CD4-positive, alpha-beta T cell treated with Interleukin-17A for 4 hours (primary cell): ENCODE results near the gene ZNF385C.
"Not testable (repeated sequence)": the region's sequence is repeated elsewhere in the genome, so short reads cannot be mapped to it uniquely, and the experiment has no call there.

ENCODE experiments used
- DNase-seq: peaks from one replicate; pipeline ENCODE4 v3.0.0-alpha.2; 2020; ENCODE audit warnings: mixed read lengths

Gene ZNF385C

DNA sequence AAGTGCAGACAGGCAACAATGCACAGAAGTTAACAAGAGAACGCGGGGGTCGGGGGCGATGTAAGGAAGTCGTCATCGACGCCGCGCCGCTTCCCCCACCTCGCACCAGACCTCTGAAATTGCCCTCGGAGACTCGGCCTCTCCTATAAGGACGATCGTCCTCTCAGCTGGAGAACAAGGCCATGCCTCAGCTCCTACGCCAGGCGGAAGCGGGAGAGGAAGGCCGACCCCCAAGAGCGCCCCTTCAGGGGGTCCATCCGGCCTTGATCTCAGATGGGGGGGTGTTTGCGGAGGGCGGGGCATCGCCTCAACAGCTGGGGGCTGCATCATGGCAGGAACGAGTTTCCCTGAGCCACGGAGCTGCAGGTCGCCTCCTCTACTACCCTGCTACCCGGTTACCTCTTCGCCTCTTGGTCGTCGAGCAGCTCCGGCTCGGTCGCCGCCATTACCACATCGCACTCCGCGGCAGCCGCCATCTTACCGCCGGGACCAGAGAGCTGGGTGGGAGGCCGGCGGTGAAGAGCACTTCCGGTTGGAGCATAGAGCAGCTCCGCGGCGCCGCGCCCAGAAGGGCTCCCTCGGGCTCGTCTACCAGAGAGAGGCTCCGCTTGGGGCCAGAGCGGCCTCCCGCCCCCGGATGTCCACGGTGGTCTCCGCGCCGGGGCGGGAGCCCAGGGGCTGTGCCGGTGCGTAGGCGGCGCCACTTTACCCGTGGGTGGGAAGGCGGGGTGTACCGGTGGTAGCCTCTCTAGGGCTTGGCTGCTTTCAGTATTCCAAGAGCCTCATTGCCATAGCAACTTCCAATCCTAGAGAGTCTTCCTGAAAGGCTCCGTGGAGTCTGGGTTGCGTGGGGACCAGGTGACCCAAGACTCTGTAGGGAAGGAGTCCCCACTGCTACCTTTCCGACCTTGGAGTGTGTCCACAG is 81.1 kb downstream of the ZNF385C start, which contains the start of gene DNAJC7:
Gene DNAJC7 (minus strand): TSS at position 499 of the 925 bp plus-strand sequence. CDS start 23 bp downstream, at position 476.
- DNase-seq: peak; percentile 89

DNA sequence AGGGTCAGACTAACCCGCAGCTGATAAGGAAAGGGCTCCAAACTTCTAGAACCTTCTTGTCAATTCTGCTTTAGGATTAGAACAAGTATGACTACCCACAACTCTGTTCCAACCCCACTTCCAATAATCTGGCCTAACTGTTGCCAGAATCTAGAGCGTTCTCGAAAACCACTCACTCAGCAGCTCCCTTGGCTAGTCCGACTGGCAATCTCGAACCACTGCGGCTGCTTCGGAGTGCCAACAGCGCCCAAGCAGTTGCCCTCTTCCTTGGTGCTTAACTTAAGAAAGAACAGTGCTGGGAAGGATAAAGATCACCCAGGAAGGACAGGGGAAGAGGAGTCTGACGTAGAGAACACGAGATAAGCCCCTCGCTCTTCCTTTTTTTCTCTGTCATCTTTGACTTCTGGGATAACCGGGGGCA is 81.9 kb downstream of the ZNF385C start:
- DNase-seq: peak; percentile 16

DNA sequence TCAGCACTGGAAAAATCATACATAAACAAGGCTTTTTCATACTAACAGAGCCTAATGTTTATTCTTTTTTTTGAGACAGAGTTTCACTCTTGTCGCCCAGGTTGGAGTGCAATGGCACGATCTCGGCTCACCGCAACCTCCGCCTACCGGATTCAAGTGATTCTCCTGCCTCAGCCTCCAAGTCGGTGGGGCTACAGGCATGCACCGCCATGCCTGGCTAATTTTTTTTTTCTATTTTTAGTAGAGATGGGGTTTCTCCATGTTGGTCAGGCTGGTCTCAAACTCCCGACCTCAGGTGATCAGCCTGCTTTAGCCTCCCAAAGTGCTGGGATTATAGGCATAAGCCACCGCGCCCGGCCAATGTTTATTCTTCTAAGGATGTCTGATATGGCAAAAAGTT is 84.5 kb downstream of the ZNF385C start:
- DNase-seq: not testable (repeated sequence)

DNA sequence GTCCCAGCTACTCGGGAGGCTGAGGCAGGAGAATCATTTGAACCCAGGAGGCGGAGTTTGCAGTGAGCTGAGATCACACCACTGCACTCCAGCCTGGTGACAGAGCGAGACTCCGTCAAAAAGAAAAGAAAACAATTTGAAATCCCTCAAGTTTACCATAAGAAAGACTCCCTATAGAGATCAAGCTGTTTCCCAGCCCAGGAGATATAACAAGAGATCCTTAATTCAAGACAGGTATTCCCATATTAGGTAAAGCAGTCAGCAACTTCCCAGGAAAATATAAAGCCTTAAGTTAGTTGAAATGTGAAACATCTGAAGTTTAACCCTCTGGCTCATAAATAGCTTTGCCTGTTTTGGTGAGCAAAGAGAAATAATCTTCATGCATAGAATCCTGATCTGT is 85.9 kb downstream of the ZNF385C start:
- not testable (repeated sequence) for DNase-seq

DNA sequence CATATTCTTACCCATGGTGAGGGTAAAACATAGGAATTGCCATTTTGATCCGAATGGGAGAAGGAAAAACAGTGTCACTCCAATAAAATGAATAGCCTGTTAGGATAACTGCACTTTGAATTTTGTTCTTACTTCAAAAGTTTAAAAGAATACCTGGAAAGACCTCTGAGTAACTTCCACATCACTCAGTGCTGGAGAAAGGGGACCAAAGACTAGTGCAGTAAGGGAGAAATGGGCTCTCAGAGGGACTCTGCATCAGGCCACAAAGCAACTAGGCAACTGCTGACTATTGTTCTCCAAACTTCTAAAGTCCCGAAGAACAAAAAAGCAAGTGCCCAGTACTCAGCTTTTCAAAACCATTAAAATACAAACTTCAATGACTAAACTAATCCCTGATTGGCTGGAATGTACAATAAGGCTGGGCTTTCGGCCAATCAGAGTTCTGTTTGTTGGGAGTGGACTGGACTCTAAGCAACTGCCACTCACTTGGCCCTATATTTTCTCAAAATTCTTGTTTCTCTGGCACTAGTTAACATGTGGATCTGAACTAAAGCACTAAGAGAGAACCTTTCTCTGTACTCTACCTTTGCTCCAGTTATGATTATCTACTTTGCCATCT is 87.3 kb downstream of the ZNF385C start:
- no peak for DNase-seq

DNA sequence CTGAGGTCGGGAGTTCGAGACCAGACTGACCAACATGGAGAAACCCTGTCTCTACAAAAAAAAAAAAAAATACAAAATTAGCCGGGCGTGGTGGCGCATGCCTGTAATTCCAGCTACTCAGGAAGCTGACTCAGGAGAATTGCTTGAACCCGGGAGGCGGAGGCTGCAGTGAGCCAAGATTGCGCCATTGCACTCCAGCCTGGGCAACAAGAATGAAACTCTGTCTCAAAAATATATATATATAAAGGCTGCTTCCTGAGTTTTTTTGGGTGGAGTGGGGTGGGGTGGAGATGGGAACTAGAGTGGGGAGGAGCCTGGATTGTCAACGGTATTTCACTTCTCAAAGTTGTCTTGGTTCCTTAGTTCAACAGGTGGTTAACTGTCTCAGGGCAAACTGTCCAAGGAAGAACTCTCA is 88.0 kb downstream of the ZNF385C start:
- not testable (repeated sequence) for DNase-seq

DNA sequence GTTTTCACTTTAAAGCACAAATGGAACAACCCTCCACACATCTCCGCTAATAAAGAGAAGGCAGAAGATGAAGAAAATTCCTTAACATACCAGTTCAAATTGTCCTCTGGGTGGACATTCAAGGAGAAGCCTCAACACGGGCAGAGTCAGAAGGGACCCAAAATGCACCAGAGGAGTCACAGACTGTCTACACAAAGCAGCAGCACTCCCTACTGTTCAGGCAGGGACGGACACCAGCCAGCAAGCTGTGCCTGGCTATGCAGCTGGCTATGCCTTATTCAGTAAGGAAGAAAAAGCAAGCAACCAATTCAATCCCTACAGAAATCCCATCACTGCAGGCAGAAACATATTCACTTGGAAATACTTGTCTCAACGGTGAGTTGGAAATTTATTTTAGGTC is 89.1 kb downstream of the ZNF385C start:
- DNase-seq: no peak

DNA sequence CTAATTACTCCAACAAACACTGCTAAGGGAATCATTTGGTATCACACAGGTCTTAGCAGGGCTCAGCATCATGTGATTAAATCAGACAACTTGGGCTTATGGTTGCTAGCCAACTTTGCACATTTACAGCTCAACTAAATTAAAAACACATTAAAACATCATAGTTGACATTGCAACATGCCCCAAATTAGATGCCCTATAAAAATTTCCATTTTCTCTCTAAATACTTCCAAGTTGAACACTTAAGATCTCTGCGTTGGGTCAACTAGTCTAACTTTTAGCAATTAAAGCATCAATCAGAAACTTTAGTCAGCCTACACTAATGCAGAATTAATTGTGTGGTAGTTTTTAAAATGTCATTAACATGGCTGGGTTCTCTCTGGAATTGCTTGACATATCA is 93.1 kb downstream of the ZNF385C start:
- DNase-seq: no peak

DNA sequence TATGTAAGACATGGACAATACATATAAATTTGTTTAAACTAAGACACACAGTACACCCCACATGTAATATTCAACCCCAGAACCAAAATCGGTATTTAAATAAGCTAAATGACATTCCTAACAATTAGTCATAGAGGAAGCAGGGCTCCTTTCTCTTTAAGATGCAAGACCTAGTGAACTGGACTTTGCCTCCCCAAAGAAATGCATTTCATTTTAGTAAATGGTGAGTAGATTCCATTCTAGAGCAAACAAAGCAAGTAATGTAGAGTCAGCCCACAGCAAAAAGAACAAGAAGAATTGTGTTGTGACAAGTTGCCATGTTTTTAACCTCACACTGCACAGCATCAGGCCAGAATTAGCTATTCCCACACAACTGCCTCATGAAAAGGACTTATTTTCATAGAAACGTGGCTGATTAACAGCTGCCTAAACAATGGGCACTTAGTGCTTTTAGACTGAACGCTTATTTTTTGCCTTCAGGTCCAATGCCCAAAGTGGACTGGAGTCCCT is 95.4 kb downstream of the ZNF385C start:
- DNase-seq: no peak

DNA sequence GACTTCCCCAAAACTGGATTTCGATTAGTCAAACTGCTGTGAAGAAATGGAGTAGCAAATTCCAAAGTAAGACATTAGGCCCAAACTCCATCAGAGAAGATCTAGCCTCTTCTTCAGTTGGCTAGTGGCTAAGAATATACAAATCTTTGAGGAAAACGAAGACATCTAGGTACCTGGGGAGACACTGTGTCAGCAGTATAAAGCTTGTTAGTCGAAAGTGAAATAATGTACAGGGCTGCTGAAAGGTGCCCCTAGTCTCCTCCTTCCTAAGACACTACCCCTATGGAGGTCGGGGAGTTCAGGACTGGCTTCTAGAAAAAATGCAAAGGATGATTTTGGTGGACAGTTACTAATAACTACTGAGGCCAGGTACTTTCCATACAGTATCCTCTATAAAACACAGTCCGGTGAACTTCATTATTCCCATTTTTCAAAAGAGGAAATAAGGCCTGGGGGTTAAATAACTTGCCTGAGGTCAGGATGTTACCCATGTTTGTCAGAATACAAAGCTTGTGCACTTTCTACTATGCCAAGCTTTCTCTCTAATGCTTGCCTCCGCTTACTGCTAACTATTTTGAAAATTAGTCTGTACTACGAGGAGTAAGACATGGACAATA is 96.0 kb downstream of the ZNF385C start:
- DNase-seq: no peak

DNA sequence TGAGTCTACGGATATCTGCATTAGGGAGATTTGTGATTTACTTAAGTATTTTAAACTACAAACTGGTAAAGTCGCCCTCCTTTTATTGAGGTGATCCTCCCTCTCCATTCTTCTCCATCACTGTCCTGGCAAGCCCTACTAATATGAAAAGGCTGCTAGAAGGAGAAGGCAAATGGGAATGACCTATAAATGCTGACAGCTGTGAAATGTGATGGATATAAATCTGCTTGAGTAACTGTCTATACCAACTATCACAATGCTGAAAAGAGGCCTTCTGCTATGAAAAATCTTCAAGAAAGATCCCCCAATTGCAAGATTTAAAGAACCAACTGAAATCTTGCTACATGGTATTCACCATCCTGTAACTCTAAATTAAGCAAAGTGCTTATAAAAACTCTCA is 96.5 kb downstream of the ZNF385C start:
- no peak for DNase-seq

DNA sequence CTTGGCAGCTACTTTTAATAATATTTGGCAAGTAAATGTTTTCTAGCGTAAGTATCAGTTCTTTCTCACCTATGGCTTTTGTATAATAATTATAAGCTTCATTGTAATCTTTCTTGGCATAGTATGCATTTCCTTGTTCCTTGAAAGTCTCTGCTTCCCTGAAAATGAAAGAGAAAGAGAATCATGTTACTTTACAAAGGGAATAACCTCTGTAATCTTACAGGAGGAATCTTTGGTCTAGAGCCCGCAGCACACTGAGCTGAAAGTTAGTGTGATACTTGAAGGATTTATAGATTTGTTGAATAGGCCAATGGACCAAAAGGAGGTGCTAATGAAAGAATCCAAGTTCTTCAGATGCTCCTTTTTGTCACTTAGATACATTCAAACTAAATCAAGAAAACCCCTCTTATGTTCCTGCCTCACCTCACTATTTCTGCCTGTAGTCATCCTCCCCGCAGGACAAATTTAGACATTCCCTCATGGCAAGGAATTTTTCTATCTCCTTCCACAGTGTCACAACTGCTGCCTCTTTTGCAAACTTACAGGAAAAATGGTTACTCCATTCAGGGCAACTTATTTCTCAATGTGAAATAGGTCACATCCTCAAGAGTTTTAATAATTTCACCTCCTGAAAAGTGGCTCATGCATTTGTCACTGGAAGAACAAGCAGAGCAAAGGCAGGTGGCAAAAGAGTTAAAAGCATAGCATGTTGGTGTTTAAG is 97.7 kb downstream of the ZNF385C start:
- no peak for DNase-seq

DNA sequence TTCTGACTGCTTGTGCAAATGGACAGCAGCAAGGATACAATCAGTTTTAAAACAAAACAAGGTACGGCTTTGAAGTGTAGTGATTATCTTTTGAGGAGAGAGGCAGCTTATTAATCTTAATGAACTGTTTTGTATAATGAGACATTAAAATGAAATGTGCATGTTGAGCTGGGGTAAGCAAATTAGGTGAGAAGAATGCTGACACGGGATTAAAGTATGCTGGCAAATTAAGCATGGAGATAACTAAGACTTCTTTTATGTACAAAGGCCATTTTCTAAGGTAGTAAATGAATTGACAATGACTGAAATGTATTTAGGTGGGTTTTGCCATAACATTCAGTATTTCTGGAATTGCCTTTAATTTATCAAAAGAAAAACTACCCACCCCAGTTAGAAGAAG is 99.8 kb downstream of the ZNF385C start:
- no peak for DNase-seq

DNA sequence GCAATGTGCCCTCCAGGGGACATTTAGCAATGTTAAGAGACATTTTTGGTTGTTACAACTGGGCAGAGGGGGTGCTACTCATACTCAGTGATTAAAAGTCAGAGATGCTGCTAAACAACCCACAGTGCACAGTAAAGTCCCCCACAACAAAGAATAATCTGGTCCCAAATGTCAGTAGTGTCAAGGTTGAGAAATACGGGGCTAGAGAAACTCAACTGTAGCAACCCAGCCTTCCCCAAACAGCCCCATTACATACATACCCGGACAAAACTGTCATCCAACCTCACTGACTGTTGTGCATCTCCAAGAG is 101.5 kb downstream of the ZNF385C start:
- no peak for DNase-seq

DNA sequence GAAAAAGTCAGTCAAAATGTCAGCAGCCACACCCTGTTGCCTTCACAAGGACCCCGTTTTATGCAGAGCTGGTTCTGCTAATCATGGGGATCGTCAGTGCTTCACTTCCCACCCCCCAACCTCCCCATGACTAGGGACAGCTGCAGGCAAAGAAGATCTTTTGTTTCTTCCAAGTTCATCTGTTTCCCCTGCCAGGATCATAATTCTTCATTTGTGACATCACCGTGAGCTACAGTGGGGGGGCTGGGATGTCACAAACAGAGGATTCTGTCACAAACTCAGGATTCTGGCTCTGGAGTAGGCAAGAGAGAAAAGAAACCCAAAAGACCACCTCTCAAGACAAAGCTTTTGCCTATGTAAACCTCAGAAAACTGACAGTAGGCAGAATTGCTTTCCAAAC is 105.7 kb downstream of the ZNF385C start:
- no peak for DNase-seq

DNA sequence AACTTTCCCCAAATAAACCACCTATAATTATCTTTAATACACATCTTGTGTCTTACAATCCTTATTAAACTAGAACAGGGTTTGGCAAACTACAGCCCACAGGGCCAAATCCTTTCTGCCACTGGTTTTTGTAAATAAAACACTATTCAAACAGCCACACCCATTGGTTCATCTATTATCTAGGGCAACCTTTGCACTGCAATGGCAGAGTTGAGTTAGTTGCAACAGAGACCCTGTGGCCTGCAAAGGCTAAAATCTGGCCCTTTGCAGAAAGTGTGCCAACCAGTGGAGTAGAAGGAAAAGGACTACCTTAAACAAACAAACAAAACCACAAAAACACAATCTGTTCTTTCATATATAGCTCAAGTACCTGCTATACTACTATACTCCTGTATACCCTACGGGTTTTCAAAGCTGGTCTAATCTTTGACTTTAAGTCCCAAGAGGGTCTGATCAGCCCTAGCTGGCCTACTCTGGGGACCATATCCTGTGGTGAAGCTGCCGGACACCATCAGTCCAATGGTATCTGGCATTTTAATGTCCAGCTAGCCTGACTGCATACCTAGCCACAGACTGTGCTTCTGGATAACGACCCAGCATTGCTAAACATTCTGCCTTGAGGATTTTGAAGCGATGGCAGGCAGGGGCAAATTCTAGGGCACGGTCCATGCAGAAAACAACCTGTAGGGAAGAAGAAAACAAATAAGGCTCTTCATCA is 108.4 kb downstream of the ZNF385C start:
- no peak for DNase-seq

DNA sequence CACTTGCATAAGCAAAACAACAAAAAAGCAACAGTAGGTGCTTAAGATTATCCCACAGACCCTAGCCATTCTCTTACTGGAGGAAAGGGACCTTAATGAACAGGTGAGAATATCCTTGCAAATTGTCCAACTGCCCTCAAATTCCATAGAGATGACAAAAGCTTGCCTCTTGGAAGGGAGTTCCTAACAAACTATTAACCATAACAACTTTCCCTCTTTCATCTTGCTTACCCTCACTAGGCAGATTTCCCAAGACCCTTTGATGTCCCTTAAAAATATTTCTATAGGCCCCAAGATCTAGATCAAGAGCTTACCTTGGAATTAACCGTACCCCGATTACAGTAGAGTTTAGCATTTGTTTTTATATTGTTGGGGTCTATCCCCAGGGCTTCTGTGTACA is 109.9 kb downstream of the ZNF385C start:
- DNase-seq: no peak

DNA sequence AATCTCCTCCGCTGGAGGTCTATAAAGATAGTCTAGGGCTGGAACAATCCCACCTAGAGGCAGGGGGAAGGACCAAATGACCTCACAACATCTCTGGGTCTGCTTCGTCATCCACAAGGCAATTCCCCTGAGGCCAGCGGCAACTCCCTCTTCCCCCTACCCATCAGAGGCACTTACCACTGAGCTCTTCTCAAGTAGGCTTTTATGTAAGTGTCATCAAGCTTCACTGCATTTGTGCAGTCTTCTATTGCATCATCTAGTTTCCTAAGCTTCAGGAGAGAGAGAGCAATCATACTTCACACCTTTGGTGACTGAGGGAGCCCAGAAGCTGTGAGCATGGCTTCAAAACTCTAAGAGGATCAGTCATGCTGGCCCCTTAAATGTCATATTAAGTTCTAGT is 110.6 kb downstream of the ZNF385C start:
- no peak for DNase-seq

DNA sequence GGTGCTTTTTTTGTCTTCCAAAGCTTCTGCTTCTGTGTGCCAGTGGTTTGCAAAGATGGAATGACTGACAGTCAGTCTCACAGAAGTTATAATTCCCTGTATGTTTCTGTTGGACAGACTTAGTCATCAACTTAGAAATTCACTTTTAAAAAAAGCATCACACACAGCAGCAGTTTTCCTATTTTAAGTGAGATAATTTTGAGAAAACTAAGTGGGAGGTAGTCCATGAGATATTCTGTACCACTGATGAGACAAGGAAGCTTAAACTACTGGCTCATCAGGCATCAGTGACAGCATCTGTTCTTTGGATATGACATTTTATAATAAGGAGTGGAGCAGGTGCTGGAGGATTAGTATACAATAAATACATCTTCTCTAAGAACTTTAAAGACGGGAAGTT is 111.6 kb downstream of the ZNF385C start:
- no peak for DNase-seq

DNA sequence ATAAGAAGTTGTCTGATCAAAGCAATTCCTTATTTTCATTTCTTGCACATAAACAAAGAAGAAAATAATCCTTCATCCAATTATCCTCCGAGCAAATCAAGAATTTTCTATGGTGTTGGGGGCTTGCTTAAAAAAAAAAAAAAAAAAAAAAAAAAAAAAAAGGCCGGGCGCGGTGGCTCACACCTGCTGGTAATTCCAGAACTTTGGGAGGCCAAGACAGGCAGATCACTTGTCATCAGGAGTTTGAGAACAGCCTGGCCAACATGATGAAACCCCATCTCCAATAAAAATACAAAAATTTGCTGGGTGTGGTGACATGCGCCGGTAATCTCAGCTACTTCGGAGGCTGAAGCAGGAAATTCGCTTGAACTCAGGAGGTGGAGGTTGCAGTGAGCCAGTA is 112.4 kb downstream of the ZNF385C start:
- no peak for DNase-seq

DNA sequence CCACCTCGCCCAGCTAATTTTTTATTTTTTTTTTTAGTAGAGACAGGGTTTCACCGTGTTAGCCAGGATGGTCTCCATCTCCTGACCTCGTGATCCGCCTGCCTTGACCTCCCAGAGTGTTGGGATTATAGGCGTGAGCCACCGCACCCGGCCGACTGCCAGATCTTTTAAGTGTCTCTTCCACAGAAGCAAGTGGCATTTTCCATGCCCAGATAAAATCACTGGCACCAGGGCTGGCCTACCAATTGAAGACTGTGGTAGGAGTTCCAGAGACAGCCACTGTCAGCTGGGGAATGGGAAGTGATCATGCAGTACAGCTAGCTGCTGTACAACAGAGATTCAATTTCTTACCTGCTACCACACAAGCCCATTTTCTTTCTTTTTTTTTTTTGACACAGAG is 113.8 kb downstream of the ZNF385C start:
- DNase-seq: no peak

DNA sequence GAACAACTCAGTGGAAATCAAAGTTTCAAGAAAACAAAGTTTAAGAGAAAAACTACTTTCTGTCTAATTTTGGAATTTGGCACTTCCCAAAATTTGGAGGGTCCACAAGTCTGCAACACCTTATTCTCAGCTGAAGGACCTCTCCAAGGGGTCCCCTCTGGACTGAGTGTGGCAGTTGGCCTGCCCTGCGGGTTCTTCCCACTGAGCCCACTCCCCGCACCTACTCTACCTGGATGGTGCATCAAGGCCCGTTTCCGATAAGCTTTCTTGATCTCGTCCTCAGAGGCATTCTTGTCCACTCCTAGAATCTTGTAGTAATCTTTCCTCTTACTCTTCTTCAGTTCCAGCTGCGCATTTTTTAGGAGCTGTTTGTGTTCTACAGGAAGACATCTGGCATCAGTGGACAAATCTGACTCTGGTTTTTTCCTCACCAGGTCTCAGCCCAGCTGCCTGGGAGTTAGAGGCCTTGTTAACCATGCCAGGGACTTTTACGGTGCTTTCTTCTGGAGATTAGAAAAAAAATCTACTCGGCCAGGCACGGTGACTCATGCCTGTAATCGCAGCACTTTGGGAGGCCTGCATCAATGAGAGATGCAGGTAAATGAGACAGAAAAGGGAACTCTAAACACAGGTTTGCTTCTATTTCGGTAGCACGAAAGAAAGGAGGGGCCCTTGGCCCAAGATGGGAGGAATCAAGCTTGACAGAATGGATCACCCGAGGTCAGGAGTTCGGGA is 116.1 kb downstream of the ZNF385C start:
- no peak for DNase-seq
